Measurements from ENCODE around the gene STS. TPM values are rescaled to one million over a fixed set of nuclear protein-coding genes. Genes with fewer than 3 reads are reported as not detected.

STS gene
- total RNA-seq, 1 donor from 2014 or later = 6.9 TPM

DNA sequence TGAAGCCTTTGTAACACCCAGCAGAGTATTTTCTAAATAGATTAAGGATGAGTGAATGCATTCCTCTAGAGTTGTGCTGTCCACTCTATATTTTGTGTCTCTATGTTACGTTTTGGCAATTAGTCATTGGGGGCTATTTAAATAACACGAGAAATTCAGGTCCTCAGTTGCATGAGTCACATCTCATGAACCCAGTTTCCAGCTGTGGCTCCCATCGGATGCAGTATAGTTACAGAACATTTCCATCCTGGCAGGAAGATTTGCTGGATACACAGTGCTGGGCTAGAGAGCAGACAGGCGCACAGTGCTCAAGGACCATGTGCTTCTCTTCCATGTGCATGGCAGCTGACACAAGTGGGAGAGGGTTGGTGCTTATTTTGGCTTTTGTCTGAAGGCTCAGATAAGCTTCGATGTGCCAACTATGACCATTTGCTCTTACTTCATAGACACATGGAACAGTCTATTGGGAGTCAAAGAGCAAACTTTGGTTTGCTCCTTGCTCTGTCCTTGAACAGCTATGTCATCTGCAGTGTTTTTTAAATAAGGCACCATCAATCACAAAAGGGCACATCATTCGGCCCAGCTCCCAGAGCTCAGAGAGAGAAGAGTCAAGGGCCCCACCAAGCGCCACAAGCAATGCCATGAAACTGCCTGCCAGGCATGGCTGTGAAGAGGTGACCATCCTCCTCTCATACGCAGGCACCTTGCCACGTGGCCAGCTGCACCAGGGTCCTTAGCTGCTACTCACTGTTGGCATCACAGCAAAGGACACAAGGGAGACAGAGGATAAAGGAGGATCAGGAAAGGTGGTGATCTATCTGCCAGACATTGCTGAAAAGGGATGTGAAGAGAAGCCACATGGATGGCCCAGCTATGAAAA, 8.1 kb upstream of the STS start:
- H3K27ac Mint-ChIP-seq (ENCODE audit: unreplicated experiment) = no peak overlapping the region
- no peaks in the 10 kb centered on the region for H3K27me3 Mint-ChIP-seq (ENCODE audit: low read depth)
- peaks cover 8% of the 10 kb centered on the region for H3K36me3 Mint-ChIP-seq (ENCODE audit: low read depth)

DNA sequence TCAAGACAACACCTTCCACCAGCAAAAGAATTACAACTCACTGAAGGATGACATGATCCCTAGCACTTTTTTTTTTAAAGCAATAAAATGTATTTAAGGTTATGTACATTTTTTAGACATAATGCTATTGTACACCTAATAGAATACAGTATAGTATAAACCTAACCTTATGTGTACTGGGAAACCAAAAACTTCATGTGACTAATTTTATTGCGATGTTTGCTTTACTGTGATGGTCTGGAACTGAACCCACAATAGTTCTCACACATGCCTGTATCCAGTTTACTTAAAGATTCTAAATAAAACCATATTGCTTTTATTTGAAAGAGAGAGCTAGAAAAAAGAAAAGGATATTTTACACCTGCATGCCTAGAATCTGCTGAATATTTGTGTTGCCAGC, 4.4 kb upstream of the STS start:
- TF ChIP-seq CTCF (conservative IDR thresholded peaks at IDR 0.05) = no peak
- Mint-ChIP-seq H3K27ac (ENCODE audit: unreplicated experiment) (no peak overlapping the region), H3K36me3 (ENCODE audit: low read depth) (peaks cover 8% of the 10 kb centered on the region), H3K9me3 (no peaks in the 10 kb centered on the region), H3K4me1 (peaks cover 23% of the 10 kb centered on the region), H3K27me3 (ENCODE audit: low read depth) (no peaks in the 10 kb centered on the region), H3K4me3 (no peak overlapping the region)
- DNase-seq (ENCODE audit: low read depth, low spot score) = no peak

More for the DNA sequence above, 8.1 kb upstream of the STS start:
- peaks cover 15% of the 10 kb centered on the region for H3K4me1 Mint-ChIP-seq
- TF ChIP-seq CTCF (conservative IDR thresholded peaks at IDR 0.05) = no peak
- no peaks in the 10 kb centered on the region for H3K9me3 Mint-ChIP-seq
- no peak overlapping the region for H3K4me3 Mint-ChIP-seq
- DNase-seq (ENCODE audit: low read depth, low spot score) = no peak

GRCh38 chrX:7143941-7144525, 3.5 kb upstream of the STS start:
- Mint-ChIP-seq H3K9me3 (no peaks in the 10 kb centered on the region), H3K4me3 (peak overlapping the region; percentile 60), H3K27me3 (ENCODE audit: low read depth) (no peaks in the 10 kb centered on the region), H3K36me3 (ENCODE audit: low read depth) (peaks cover 8% of the 10 kb centered on the region), H3K27ac (ENCODE audit: unreplicated experiment) (no peak overlapping the region), H3K4me1 (peaks cover 23% of the 10 kb centered on the region)
- no peak for DNase-seq (ENCODE audit: low read depth, low spot score)
- TF ChIP-seq CTCF (conservative IDR thresholded peaks at IDR 0.05) = no peak

DNA sequence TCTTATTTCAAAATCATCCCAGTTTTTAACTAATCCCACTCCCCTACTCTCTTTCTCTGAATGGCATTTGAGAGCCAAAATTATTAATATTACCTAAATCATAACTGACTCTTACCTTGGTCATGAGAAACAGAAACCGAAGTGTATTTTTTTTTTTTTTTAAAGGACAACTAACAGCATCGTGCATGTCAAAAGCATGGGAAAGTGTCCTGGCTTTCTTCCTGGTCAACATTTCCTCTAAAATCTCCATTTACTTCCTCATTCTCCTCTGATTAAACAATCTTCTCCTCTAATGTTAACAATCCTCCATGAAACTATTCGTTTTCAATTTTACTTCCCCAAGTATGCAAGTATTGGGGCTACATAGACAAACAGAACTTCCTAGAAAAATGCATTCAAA, 2.1 kb upstream of the STS start:
- Mint-ChIP-seq H3K27me3 (ENCODE audit: low read depth) (no peaks in the 10 kb centered on the region), H3K4me1 (peaks cover 23% of the 10 kb centered on the region), H3K9me3 (no peaks in the 10 kb centered on the region), H3K27ac (ENCODE audit: unreplicated experiment) (no peak overlapping the region), H3K36me3 (ENCODE audit: low read depth) (peaks cover 8% of the 10 kb centered on the region), H3K4me3 (peak overlapping the region; percentile 75)
- no peak for DNase-seq (ENCODE audit: low read depth, low spot score)
- no peak for TF ChIP-seq CTCF (conservative IDR thresholded peaks at IDR 0.05)

GRCh38 chrX:7146020-7146702, 1.4 kb upstream of the STS start:
- TF ChIP-seq CTCF (conservative IDR thresholded peaks at IDR 0.05) = no peak
- Mint-ChIP-seq H3K9me3 (no peaks in the 10 kb centered on the region), H3K4me3 (peak overlapping the region; percentile 94), H3K27ac (ENCODE audit: unreplicated experiment) (no peak overlapping the region), H3K27me3 (ENCODE audit: low read depth) (no peaks in the 10 kb centered on the region), H3K36me3 (ENCODE audit: low read depth) (peaks cover 8% of the 10 kb centered on the region), H3K4me1 (peaks cover 23% of the 10 kb centered on the region)
- no peak for DNase-seq (ENCODE audit: low read depth, low spot score)
